K562 (cell line): ENCODE data around the gene C21orf58. TPM values are rescaled to one million over a fixed set of nuclear protein-coding genes. Genes with fewer than 3 reads are reported as not detected.

Source experiments
- CREB1 ChIP-seq, 2 experiments: sonication (generic) in 1 of 2; formaldehyde crosslinking in 1 of 2; IDR thresholded peaks; 2 replicates each; pipeline versions ENCODE4 v1.6.1 to v1.8.0; 2012 to 2022; ENCODE audit warnings: inconsistent platforms in 1 of 2, mild to moderate bottlenecking in 1 of 2, missing genetic modification reagents in 1 of 2, moderate library complexity in 1 of 2
- HIVEP1 ChIP-seq: fragments of 250-450 bp; sonication (Bioruptor Pico); IDR thresholded peaks from 2 replicates; pipeline ENCODE4 v1.4.0; 2020; ENCODE audit warnings: mild to moderate bottlenecking
- RBM15 ChIP-seq: fragments of 200-400 bp; formaldehyde crosslinking; IDR thresholded peaks from 2 replicates; pipeline ENCODE4 v1.6.1; 2018; ENCODE audit warnings: mild to moderate bottlenecking, low read length, moderate library complexity; ENCODE audit not compliant: insufficient read depth
- SAP30 ChIP-seq: fragments of 200-600 bp; sonication (generic); IDR thresholded peaks from 2 replicates; pipeline ENCODE4 v1.6.1; 2012; ENCODE audit warnings: borderline replicate concordance, low read depth, mild to moderate bottlenecking, moderate library complexity, low read length, control low read depth, inconsistent platforms; ENCODE audit not compliant: insufficient read depth, poor library complexity, severe bottlenecking
- SETDB1 ChIP-seq: IDR thresholded peaks from one replicate; pipeline ENCODE4 v1.6.1; 2012; ENCODE audit warnings: low read length, control low read depth, inconsistent platforms
- TEAD4 ChIP-seq, 2 experiments: sonication (generic) in 1 of 2; formaldehyde crosslinking in 1 of 2; IDR thresholded peaks; 2 replicates each; pipeline versions ENCODE4 v1.6.1 to v1.8.0; 2012 to 2022; ENCODE audit warnings: borderline replicate concordance in 1 of 2, inconsistent platforms in 1 of 2, low read length in 1 of 2, mild to moderate bottlenecking in 1 of 2, missing genetic modification reagents in 1 of 2
- ZNF668 ChIP-seq: fragments of 250-450 bp; sonication (Bioruptor Pico); IDR thresholded peaks from 2 replicates; pipeline ENCODE4 v1.8.0; 2022; ENCODE audit warnings: mild to moderate bottlenecking, inconsistent platforms
- polyA plus RNA-seq, 8 experiments: library from polyadenylated mRNA; depleted of rRNA in 4 of 8; stranded (reverse) in 5 of 8; unstranded in 3 of 8; fragments of >200 nt; fragmentation: Nextera tagmentation in 2 of 8; fragmentation: Illumina TruSeq in 1 of 8; extraction: Ambion mirVana in 2 of 8; extraction: Trizol in 1 of 8; gene quantifications; 2 replicates each; pipeline versions ENCODE4 v1.2.1 to v1.2.3, GENCODE V29; 2011 to 2014; ENCODE audit warnings: inconsistent platforms in 1 of 8, missing spikeins in 1 of 8
- total RNA-seq, 7 experiments: library from RNA; depleted of rRNA in 6 of 7; stranded (reverse); fragments of >200 nt in 6 of 7; fragmentation: Illumina TruSeq in 2 of 7; extraction: Trizol in 2 of 7; gene quantifications; 2 replicates each; pipeline versions ENCODE4 v1.2.1 to v1.2.3, GENCODE V29; 2011 to 2021; ENCODE audit warnings: low replicate concordance in 1 of 7
- TF ChIP-seq, protein P1 (sequence below): fragments of 250-450 bp; sonication (Bioruptor Pico); IDR thresholded peaks from 2 replicates; pipeline ENCODE4 v1.4.0; 2020; ENCODE audit warnings: mild to moderate bottlenecking, moderate library complexity, borderline replicate concordance
- TF ChIP-seq, protein P2 (sequence below), 2 experiments: fragments of 250-450 bp in 1 of 2; fragments of 450-650 bp in 1 of 2; sonication (Bioruptor Pico) in 1 of 2; IDR thresholded peaks; 2 replicates each; pipeline versions ENCODE4 v1.6.1 to v1.8.0; 2016 to 2021; ENCODE audit warnings: mild to moderate bottlenecking in 2 of 2, moderate library complexity in 2 of 2, missing compliant biosample characterization in 1 of 2, missing genetic modification characterization in 1 of 2
- TF ChIP-seq, protein P3 (sequence below): sonication (generic); formaldehyde crosslinking; IDR thresholded peaks from 2 replicates; pipeline ENCODE4 v1.8.0; 2022; ENCODE audit warnings: mild to moderate bottlenecking, missing genetic modification reagents
- TF ChIP-seq, protein P4 (sequence below): sonication (generic); formaldehyde crosslinking; IDR thresholded peaks from 2 replicates; pipeline ENCODE4 v1.8.0; 2023; ENCODE audit warnings: mild to moderate bottlenecking, missing genetic modification reagents
- TF ChIP-seq, protein P5 (sequence below): fragments of 450-650 bp; IDR thresholded peaks from one replicate; pipeline ENCODE4 v1.6.1; 2018; ENCODE audit warnings: mild to moderate bottlenecking, moderate library complexity; ENCODE audit not compliant: partially characterized antibody
- TF ChIP-seq, protein P6 (sequence below), 2 experiments: fragments of 450-650 bp in 1 of 2; sonication (generic) in 1 of 2; formaldehyde crosslinking in 1 of 2; IDR thresholded peaks in 1 of 2; conservative IDR thresholded peaks in 1 of 2; 2 replicates each; pipeline versions ENCODE4 v1.6.1 to v1.8.1; 2016 to 2023; ENCODE audit warnings: mild to moderate bottlenecking in 2 of 2, moderate library complexity in 2 of 2, inconsistent platforms in 1 of 2, missing genetic modification reagents in 1 of 2

The C21orf58 gene
- total and polyA plus RNA-seq, 9 of the 15 experiments (the other 6 are each of a cell fraction or from before 2014, with no cell fraction given) = 1.2 to 30.5 (median 12.4) TPM

DNA sequence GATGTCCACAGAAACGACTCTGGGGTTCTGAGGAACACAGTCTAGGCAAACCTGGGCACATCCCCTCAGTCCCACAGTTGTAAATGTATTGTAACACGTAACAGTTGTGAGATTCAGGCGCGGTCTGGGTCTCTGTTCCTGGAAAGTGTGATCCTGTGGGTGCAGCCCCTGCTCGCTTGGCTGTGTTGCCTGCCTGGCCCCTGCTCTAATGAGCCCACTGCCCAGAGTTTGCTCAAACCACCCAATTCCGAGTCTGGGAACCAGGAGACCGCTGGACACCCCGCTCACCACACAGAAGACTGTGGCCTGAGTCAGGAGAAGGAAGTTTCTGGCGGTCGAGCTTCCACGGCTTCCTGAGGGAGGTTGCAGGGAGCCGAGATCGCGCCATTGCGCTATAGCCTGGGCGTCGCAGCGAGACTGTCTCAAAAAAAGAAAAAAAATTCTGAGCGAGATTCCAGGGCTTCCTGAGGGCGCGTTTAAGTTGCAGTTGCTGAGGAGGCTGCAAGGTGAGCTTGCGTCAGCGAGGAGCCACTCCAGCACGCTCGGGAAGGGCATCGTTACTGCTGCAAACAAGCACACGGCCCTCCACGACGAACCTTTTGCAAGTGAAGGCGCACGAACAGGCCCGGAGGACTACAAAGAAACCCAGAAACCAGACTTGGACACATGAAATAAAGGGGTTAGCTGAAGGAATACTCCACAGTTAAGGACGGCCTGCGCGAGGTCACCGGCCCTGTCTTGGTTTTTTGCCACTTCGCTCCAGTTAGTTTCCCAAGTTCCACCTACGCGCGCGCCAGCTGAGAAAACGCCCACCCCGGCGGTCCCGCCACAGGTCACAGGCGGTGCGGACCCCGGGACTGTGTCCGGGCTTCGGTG, 1.1 kb downstream of the C21orf58 start (continued):
- TF ChIP-seq, protein P1, sequence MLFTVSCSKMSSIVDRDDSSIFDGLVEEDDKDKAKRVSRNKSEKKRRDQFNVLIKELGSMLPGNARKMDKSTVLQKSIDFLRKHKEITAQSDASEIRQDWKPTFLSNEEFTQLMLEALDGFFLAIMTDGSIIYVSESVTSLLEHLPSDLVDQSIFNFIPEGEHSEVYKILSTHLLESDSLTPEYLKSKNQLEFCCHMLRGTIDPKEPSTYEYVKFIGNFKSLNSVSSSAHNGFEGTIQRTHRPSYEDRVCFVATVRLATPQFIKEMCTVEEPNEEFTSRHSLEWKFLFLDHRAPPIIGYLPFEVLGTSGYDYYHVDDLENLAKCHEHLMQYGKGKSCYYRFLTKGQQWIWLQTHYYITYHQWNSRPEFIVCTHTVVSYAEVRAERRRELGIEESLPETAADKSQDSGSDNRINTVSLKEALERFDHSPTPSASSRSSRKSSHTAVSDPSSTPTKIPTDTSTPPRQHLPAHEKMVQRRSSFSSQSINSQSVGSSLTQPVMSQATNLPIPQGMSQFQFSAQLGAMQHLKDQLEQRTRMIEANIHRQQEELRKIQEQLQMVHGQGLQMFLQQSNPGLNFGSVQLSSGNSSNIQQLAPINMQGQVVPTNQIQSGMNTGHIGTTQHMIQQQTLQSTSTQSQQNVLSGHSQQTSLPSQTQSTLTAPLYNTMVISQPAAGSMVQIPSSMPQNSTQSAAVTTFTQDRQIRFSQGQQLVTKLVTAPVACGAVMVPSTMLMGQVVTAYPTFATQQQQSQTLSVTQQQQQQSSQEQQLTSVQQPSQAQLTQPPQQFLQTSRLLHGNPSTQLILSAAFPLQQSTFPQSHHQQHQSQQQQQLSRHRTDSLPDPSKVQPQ = no peak
- TF ChIP-seq, protein P2, sequence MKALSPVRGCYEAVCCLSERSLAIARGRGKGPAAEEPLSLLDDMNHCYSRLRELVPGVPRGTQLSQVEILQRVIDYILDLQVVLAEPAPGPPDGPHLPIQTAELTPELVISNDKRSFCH (CRISPR knock-in tag; IDR thresholded peaks at IDR 0.05) = no peak
- TF ChIP-seq, protein P2 (tag; IDR thresholded peaks at IDR 0.05) = 0 out of 2 replicates have a peak, but pooled peaks have one; percentile 21
- TF ChIP-seq TEAD4 (IDR thresholded peaks at IDR 0.05; ENCODE audit: low read length) (no peak), TEAD4 (CRISPR knock-in tag; IDR thresholded peaks at IDR 0.05; ENCODE audit: borderline replicate concordance) (0 out of 2 replicates have a peak, but pooled peaks have one; percentile 60), SAP30 (peak; percentile 40), RBM15 (no peak), SETDB1 (no peak), HIVEP1 (CRISPR knock-in tag) (no peak), ZNF668 (CRISPR knock-in tag) (no peak), CREB1 (IDR thresholded peaks at IDR 0.05) (peak; percentile 23; the same call in 1 of the 2 replicates), CREB1 (CRISPR knock-in tag; IDR thresholded peaks at IDR 0.05) (no peak)
- TF ChIP-seq, protein P3, sequence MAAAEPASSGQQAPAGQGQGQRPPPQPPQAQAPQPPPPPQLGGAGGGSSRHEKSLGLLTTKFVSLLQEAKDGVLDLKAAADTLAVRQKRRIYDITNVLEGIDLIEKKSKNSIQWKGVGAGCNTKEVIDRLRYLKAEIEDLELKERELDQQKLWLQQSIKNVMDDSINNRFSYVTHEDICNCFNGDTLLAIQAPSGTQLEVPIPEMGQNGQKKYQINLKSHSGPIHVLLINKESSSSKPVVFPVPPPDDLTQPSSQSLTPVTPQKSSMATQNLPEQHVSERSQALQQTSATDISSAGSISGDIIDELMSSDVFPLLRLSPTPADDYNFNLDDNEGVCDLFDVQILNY = 0 out of 2 replicates have a peak, but pooled peaks have one; percentile 38
- TF ChIP-seq, protein P4, sequence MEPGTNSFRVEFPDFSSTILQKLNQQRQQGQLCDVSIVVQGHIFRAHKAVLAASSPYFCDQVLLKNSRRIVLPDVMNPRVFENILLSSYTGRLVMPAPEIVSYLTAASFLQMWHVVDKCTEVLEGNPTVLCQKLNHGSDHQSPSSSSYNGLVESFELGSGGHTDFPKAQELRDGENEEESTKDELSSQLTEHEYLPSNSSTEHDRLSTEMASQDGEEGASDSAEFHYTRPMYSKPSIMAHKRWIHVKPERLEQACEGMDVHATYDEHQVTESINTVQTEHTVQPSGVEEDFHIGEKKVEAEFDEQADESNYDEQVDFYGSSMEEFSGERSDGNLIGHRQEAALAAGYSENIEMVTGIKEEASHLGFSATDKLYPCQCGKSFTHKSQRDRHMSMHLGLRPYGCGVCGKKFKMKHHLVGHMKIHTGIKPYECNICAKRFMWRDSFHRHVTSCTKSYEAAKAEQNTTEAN = 0 out of 2 replicates have a peak, but pooled peaks have one; percentile 59
- TF ChIP-seq, protein P5, sequence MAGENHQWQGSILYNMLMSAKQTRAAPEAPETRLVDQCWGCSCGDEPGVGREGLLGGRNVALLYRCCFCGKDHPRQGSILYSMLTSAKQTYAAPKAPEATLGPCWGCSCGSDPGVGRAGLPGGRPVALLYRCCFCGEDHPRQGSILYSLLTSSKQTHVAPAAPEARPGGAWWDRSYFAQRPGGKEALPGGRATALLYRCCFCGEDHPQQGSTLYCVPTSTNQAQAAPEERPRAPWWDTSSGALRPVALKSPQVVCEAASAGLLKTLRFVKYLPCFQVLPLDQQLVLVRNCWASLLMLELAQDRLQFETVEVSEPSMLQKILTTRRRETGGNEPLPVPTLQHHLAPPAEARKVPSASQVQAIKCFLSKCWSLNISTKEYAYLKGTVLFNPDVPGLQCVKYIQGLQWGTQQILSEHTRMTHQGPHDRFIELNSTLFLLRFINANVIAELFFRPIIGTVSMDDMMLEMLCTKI = no peak
- TF ChIP-seq, protein P6, sequence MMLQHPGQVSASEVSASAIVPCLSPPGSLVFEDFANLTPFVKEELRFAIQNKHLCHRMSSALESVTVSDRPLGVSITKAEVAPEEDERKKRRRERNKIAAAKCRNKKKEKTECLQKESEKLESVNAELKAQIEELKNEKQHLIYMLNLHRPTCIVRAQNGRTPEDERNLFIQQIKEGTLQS (IDR thresholded peaks at IDR 0.05) = peak; percentile 46
- TF ChIP-seq, protein P6 (CRISPR knock-in tag; conservative IDR thresholded peaks at IDR 0.05) = no peak
